ENCODE results near the gene MCC.

The MCC gene

GRCh38 chr5:113293068-113293974 lies 194.9 kb downstream of the MCC start:
- H3K4me3 ChIP-seq (ENCODE audit: insufficient read depth, low read length, poor library complexity, severe bottlenecking): peak overlapping the region; percentile 57
- H3K27ac ChIP-seq (ENCODE audit: low read depth, low read length): no peak overlapping the region
- peak overlapping the region; percentile 89 for H2AFZ ChIP-seq (ENCODE audit: low read depth, low read length, severe bottlenecking)
- no peaks in the 10 kb centered on the region for H3F3A ChIP-seq (ENCODE audit: insufficient read depth)
- H3K4me2 ChIP-seq (ENCODE audit: low read depth, low read length, poor library complexity, severe bottlenecking): peak overlapping the region; percentile 84
- no peaks in the 10 kb centered on the region for H3K27me3 ChIP-seq (ENCODE audit: low read length)
- H3K9me3 ChIP-seq (ENCODE audit: insufficient read depth, low read length): no peaks in the 10 kb centered on the region
- no peaks in the 10 kb centered on the region for H4K20me1 ChIP-seq (ENCODE audit: low read depth, low read length)
- TF ChIP-seq CTCF (IDR thresholded peaks at IDR 0.05; ENCODE audit: insufficient read depth, low read length, poor library complexity, severe bottlenecking) (no peak), EZH2phosphoT487 (conservative IDR thresholded peaks at IDR 0.05; ENCODE audit: low read length) (no peak; the same call in 1 of the 2 replicates)
- H3K9ac ChIP-seq (ENCODE audit: low read length): 0 out of 2 replicates have a peak overlapping the region, but pooled peaks have one; percentile 37
- no peaks in the 10 kb centered on the region for H3K79me2 ChIP-seq (ENCODE audit: insufficient read depth, low read length)
- H3K36me3 ChIP-seq (ENCODE audit: low read length): no peaks in the 10 kb centered on the region
- no peaks in the 10 kb centered on the region for H3K9me2 ChIP-seq (replicated peaks; ENCODE audit: insufficient read depth, low read length)

- TF ChIP-seq EZH2phosphoT487 (conservative IDR thresholded peaks at IDR 0.05; ENCODE audit: low read length) (no peak), CTCF (IDR thresholded peaks at IDR 0.05; ENCODE audit: insufficient read depth, low read length, poor library complexity, severe bottlenecking) (no peak)
- no peaks in the 10 kb centered on the region for H3F3A ChIP-seq (ENCODE audit: insufficient read depth)
- no peak overlapping the region for H2AFZ ChIP-seq (ENCODE audit: low read depth, low read length, severe bottlenecking)
- no peak overlapping the region for H3K27ac ChIP-seq (ENCODE audit: low read depth, low read length)
- H4K20me1 ChIP-seq (ENCODE audit: low read depth, low read length): no peaks in the 10 kb centered on the region
- no peaks in the 10 kb centered on the region for H3K79me2 ChIP-seq (ENCODE audit: insufficient read depth, low read length)
- no peaks in the 10 kb centered on the region for H3K27me3 ChIP-seq (ENCODE audit: low read length)
- H3K36me3 ChIP-seq (ENCODE audit: low read length): no peaks in the 10 kb centered on the region
- no peaks in the 10 kb centered on the region for H3K9me3 ChIP-seq (ENCODE audit: insufficient read depth, low read length)
- no peak overlapping the region for H3K4me2 ChIP-seq (ENCODE audit: low read depth, low read length, poor library complexity, severe bottlenecking)
- H3K4me3 ChIP-seq (ENCODE audit: insufficient read depth, low read length, poor library complexity, severe bottlenecking): no peak overlapping the region
- no peak overlapping the region for H3K9ac ChIP-seq (ENCODE audit: low read length)
- no peaks in the 10 kb centered on the region for H3K9me2 ChIP-seq (replicated peaks; ENCODE audit: insufficient read depth, low read length)
These were observed 195.8 kb downstream of the MCC start for GRCh38 chr5:113292462-113292861.

GRCh38 chr5:113283558-113283957 lies 204.7 kb downstream of the MCC start:
- Histone ChIP-seq H3K79me2 (ENCODE audit: insufficient read depth, low read length) (no peaks in the 10 kb centered on the region), H3K4me2 (ENCODE audit: low read depth, low read length, poor library complexity, severe bottlenecking) (no peak overlapping the region), H3K9ac (ENCODE audit: low read length) (no peak overlapping the region), H3K9me3 (ENCODE audit: insufficient read depth, low read length) (no peaks in the 10 kb centered on the region), H2AFZ (ENCODE audit: low read depth, low read length, severe bottlenecking) (no peak overlapping the region), H3F3A (ENCODE audit: insufficient read depth) (no peaks in the 10 kb centered on the region), H3K27ac (ENCODE audit: low read depth, low read length) (no peak overlapping the region), H3K36me3 (ENCODE audit: low read length) (no peaks in the 10 kb centered on the region), H3K27me3 (ENCODE audit: low read length) (no peaks in the 10 kb centered on the region), H3K9me2 (replicated peaks; ENCODE audit: insufficient read depth, low read length) (no peaks in the 10 kb centered on the region), H4K20me1 (ENCODE audit: low read depth, low read length) (no peaks in the 10 kb centered on the region), H3K4me3 (ENCODE audit: insufficient read depth, low read length, poor library complexity, severe bottlenecking) (no peak overlapping the region)
- TF ChIP-seq CTCF (IDR thresholded peaks at IDR 0.05; ENCODE audit: insufficient read depth, low read length, poor library complexity, severe bottlenecking) (no peak), EZH2phosphoT487 (conservative IDR thresholded peaks at IDR 0.05; ENCODE audit: low read length) (no peak)
